Liver (tissue), 3 donors: ENCODE results near the gene HYAL1.

ENCODE experiments used
- EGR1 ChIP-seq, 2 donors: IDR thresholded peaks; 2 replicates each; pipeline ENCODE4 v1.6.1; 2016 to 2018; ENCODE audit warnings: antibody characterized with exemption in 2 of 2, low read depth in 2 of 2
- HNF4A ChIP-seq, 2 donors: conservative IDR thresholded peaks; 2 replicates each; pipeline ENCODE4 v1.6.1; 2016; ENCODE audit warnings: antibody characterized with exemption in 2 of 2, mild to moderate bottlenecking in 2 of 2
- RAD21 ChIP-seq, 2 donors: IDR thresholded peaks; 2 replicates each; pipeline ENCODE4 v1.6.1; 2016; ENCODE audit warnings: antibody characterized with exemption in 2 of 2, mild to moderate bottlenecking in 2 of 2
- SP1 ChIP-seq: IDR thresholded peaks from 2 replicates; pipeline ENCODE4 v1.6.1; 2018; ENCODE audit warnings: antibody characterized with exemption, mild to moderate bottlenecking
- TAF1 ChIP-seq: conservative IDR thresholded peaks from 2 replicates; pipeline ENCODE4 v1.6.1; 2016; ENCODE audit warnings: antibody characterized with exemption, mild to moderate bottlenecking
- YY1 ChIP-seq: IDR thresholded peaks from 2 replicates; pipeline ENCODE4 v1.6.1; 2016; ENCODE audit warnings: antibody characterized with exemption, mild to moderate bottlenecking
- TF ChIP-seq, protein P1 (sequence below): fragments of 150-350 bp; IDR thresholded peaks from 2 replicates; pipeline ENCODE4 v1.5.1; 2017; ENCODE audit warnings: improper control_type of control experiment, low read depth, low read length; ENCODE audit not compliant: missing input control
- donor health status: healthy.
- donor health status: healthy.

DNA sequence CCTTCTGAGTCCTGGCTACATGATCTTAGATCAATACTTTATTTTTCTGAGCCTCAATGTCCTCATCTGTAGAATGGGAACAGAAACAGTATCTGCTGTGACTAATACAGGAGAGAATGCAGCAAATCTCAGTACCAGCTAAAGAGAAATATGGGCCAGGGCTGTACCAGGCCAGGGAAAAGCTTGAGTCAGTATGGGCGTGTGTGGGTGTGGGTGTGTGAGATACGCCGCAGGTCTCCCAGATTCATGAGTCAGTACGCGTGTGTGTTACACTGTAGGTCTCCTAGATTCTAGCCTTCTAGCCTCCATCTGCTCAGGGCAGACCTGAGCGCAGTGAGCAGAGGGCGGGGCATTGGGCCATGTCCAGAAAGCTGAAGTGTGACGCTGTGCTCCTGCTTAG lies 52.2 kb downstream of the HYAL1 start:
- TF ChIP-seq, protein P1, sequence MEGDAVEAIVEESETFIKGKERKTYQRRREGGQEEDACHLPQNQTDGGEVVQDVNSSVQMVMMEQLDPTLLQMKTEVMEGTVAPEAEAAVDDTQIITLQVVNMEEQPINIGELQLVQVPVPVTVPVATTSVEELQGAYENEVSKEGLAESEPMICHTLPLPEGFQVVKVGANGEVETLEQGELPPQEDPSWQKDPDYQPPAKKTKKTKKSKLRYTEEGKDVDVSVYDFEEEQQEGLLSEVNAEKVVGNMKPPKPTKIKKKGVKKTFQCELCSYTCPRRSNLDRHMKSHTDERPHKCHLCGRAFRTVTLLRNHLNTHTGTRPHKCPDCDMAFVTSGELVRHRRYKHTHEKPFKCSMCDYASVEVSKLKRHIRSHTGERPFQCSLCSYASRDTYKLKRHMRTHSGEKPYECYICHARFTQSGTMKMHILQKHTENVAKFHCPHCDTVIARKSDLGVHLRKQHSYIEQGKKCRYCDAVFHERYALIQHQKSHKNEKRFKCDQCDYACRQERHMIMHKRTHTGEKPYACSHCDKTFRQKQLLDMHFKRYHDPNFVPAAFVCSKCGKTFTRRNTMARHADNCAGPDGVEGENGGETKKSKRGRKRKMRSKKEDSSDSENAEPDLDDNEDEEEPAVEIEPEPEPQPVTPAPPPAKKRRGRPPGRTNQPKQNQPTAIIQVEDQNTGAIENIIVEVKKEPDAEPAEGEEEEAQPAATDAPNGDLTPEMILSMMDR, result no peak
- no peak for TF ChIP-seq SP1
- no peak for TF ChIP-seq EGR1 (IDR thresholded peaks at IDR 0.05; ENCODE audit: low read depth in 2 of 2)
- no peak for TF ChIP-seq HNF4A (conservative IDR thresholded peaks at IDR 0.05)
- TF ChIP-seq YY1, result no peak
- TF ChIP-seq RAD21 (IDR thresholded peaks at IDR 0.05), result no peak
- TF ChIP-seq TAF1, result no peak
